ENCODE measurements around the gene SLC6A20.

DNA sequence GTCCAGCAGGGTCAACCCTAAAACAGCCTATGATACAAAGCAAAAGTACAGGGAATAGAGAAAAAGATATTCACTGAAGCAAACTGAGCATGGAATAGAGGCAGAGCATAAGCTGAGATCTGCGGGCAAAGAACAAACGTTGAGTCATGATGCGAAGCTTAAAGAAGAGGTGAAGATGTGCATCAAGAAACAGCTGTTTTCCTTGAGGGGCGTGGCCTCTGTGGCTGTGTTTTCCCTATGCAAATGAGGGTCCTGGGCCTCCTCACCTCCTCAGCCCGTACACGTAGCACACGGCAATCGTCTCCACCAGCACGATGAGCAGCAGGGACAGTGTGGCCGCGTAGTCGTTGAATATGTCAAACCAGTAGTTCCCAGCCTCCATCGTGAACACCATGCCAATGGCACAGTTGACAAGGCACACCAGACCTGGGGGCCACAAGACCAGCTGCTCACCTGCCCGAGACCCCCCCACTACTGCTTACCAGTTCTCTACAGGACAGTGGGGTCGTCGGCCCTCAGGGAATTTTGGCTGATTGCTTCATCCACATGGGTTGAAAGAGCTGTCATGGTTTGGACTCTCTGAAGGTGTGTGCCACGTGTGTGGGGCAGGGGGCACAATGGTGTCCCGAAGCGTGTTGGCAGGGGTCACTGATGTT is 33.6 kb downstream of the SLC6A20 start:
- TF ChIP-seq, protein P1, sequence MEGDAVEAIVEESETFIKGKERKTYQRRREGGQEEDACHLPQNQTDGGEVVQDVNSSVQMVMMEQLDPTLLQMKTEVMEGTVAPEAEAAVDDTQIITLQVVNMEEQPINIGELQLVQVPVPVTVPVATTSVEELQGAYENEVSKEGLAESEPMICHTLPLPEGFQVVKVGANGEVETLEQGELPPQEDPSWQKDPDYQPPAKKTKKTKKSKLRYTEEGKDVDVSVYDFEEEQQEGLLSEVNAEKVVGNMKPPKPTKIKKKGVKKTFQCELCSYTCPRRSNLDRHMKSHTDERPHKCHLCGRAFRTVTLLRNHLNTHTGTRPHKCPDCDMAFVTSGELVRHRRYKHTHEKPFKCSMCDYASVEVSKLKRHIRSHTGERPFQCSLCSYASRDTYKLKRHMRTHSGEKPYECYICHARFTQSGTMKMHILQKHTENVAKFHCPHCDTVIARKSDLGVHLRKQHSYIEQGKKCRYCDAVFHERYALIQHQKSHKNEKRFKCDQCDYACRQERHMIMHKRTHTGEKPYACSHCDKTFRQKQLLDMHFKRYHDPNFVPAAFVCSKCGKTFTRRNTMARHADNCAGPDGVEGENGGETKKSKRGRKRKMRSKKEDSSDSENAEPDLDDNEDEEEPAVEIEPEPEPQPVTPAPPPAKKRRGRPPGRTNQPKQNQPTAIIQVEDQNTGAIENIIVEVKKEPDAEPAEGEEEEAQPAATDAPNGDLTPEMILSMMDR (IDR thresholded peaks at IDR 0.05), result no peak
- TF ChIP-seq POLR2A (IDR thresholded peaks at IDR 0.05), result no peak

Data from lower leg skin (tissue), 3 donors.